ENCODE measurements around the gene RAB3C. TPM values are rescaled to one million over a fixed set of nuclear protein-coding genes. Genes with fewer than 3 reads are reported as not detected.

RAB3C gene
- total RNA-seq, 1 experiment from 2014 or later: 13.3 TPM

GRCh38 chr5:58771796-58772195, 188.9 kb downstream of the RAB3C start:
- ChIA-PET CTCF (no interaction called here), POLR2A (no interaction called here)
- Mint-ChIP-seq H3K27me3 (ENCODE audit: low read depth) (no peaks in the 10 kb centered on the region; the same call in 1 of the 2 replicates), H3K36me3 (no peaks in the 10 kb centered on the region), H3K27ac (no peak overlapping the region), H3K4me3 (no peak overlapping the region), H3K9me3 (no peaks in the 10 kb centered on the region), H3K4me1 (no peaks in the 10 kb centered on the region)
- ATAC-seq (no peak), DNase-seq (ENCODE audit: low spot score) (no peak)
- no peak for TF ChIP-seq TEAD4 (CRISPR knock-in tag; IDR thresholded peaks at IDR 0.05)
- TF ChIP-seq CTCF (IDR thresholded peaks at IDR 0.05): no peak
- no peak for TF ChIP-seq ZNF281 (CRISPR knock-in tag; IDR thresholded peaks at IDR 0.05)
- TF ChIP-seq ZNF532 (CRISPR knock-in tag; IDR thresholded peaks at IDR 0.05; ENCODE audit: borderline replicate concordance): no peak
- no peak for TF ChIP-seq CBFB (CRISPR knock-in tag; IDR thresholded peaks at IDR 0.05; ENCODE audit: low read depth)
- TF ChIP-seq CDX4 (CRISPR knock-in tag; IDR thresholded peaks at IDR 0.05; ENCODE audit: borderline replicate concordance): no peak
- no peak for TF ChIP-seq EMX1 (CRISPR knock-in tag; IDR thresholded peaks at IDR 0.05)
- no peak for TF ChIP-seq IRF1 (CRISPR knock-in tag; IDR thresholded peaks at IDR 0.05)
- TF ChIP-seq CREM (CRISPR knock-in tag; IDR thresholded peaks at IDR 0.05): no peak
- no peak for TF ChIP-seq STAT6 (CRISPR knock-in tag; conservative IDR thresholded peaks at IDR 0.05; ENCODE audit: low read depth)
- no peak for TF ChIP-seq MAX (CRISPR knock-in tag; IDR thresholded peaks at IDR 0.05)
- TF ChIP-seq ATF3 (CRISPR knock-in tag; conservative IDR thresholded peaks at IDR 0.05): no peak
- TF ChIP-seq FOXK1 (CRISPR knock-in tag; IDR thresholded peaks at IDR 0.05): no peak
- TF ChIP-seq AR (CRISPR knock-in tag; IDR thresholded peaks at IDR 0.05): no peak
- TF ChIP-seq JAZF1 (CRISPR knock-in tag; IDR thresholded peaks at IDR 0.05): no peak
- TF ChIP-seq ZNF671 (CRISPR knock-in tag; IDR thresholded peaks at IDR 0.05): no peak
- TF ChIP-seq GABPB1 (CRISPR knock-in tag; IDR thresholded peaks at IDR 0.05): no peak
- no peak for TF ChIP-seq NR3C1 (CRISPR knock-in tag; conservative IDR thresholded peaks at IDR 0.05; ENCODE audit: low read depth)
- TF ChIP-seq IRF2 (CRISPR knock-in tag; IDR thresholded peaks at IDR 0.05; ENCODE audit: borderline replicate concordance, low read depth): no peak
- TF ChIP-seq ZNF317 (CRISPR knock-in tag; IDR thresholded peaks at IDR 0.05; ENCODE audit: borderline replicate concordance, low read depth): no peak
